K562 (cell line): ENCODE measurements around the gene VPS13C. TPM values are rescaled to one million over a fixed set of nuclear protein-coding genes. Genes with fewer than 3 reads are reported as not detected.

Experiments used
- CBX1 ChIP-seq: sonication (generic); IDR thresholded peaks from 2 replicates; pipeline ENCODE4 v1.6.1; 2016; ENCODE audit warnings: antibody characterized with exemption, low read depth, mild to moderate bottlenecking
- CTCF ChIP-seq, 3 experiments: IDR thresholded peaks in 2 of 3; conservative IDR thresholded peaks in 1 of 3; 2 replicates each; pipeline ENCODE4 v1.5.1; 2011 to 2012; ENCODE audit warnings: low read length in 3 of 3, mild to moderate bottlenecking in 3 of 3, control low read depth in 2 of 3, improper control_type of control experiment in 1 of 3, inconsistent platforms in 1 of 3, low read depth in 1 of 3, mixed read lengths in 1 of 3, moderate library complexity in 1 of 3; ENCODE audit not compliant: insufficient read depth in 2 of 3
- ELF2 ChIP-seq: fragments of 250-450 bp; sonication (Bioruptor Pico); IDR thresholded peaks from 2 replicates; pipeline ENCODE4 v1.5.0; 2021; ENCODE audit warnings: mild to moderate bottlenecking
- HMG20A ChIP-seq: fragments of 450-650 bp; formaldehyde crosslinking; conservative IDR thresholded peaks from 2 replicates; pipeline ENCODE4 v1.4.0; 2020; ENCODE audit warnings: mild to moderate bottlenecking, mixed read lengths
- PTTG1 ChIP-seq: fragments of 450-650 bp; IDR thresholded peaks from 2 replicates; pipeline ENCODE4 v1.6.1; 2016; ENCODE audit warnings: low read depth, mild to moderate bottlenecking, missing genetic modification characterization, missing compliant biosample characterization
- SRF ChIP-seq, 2 experiments: fragments of 250-450, 450-650 bp in 1 of 2; sonication (Bioruptor Pico) in 1 of 2; sonication (generic) in 1 of 2; formaldehyde crosslinking; IDR thresholded peaks; 2 replicates each; pipeline versions ENCODE4 v1.5.0 to v1.5.1; 2020 to 2022; ENCODE audit warnings: mild to moderate bottlenecking in 1 of 2, missing genetic modification reagents in 1 of 2
- ZNF354B ChIP-seq: fragments of 250-450 bp; sonication (Bioruptor Pico); IDR thresholded peaks from 2 replicates; pipeline ENCODE4 v1.4.0; 2020
- ZNF695 ChIP-seq: fragments of 450-650 bp; formaldehyde crosslinking; IDR thresholded peaks from 2 replicates; pipeline ENCODE4 v1.4.0; 2020; ENCODE audit warnings: mild to moderate bottlenecking, moderate library complexity
- polyA plus RNA-seq, 8 experiments: library from polyadenylated mRNA; depleted of rRNA in 4 of 8; stranded (reverse) in 5 of 8; unstranded in 3 of 8; fragments of >200 nt; fragmentation: Nextera tagmentation in 2 of 8; fragmentation: Illumina TruSeq in 1 of 8; extraction: Ambion mirVana in 2 of 8; extraction: Trizol in 1 of 8; gene quantifications; 2 replicates each; pipeline versions ENCODE4 v1.2.1 to v1.2.3, GENCODE V29; 2011 to 2014; ENCODE audit warnings: inconsistent platforms in 1 of 8, missing spikeins in 1 of 8
- total RNA-seq, 7 experiments: library from RNA; depleted of rRNA in 6 of 7; stranded (reverse); fragments of >200 nt in 6 of 7; fragmentation: Illumina TruSeq in 2 of 7; extraction: Trizol in 2 of 7; gene quantifications; 2 replicates each; pipeline versions ENCODE4 v1.2.1 to v1.2.3, GENCODE V29; 2011 to 2021; ENCODE audit warnings: low replicate concordance in 1 of 7
- TF ChIP-seq, protein P1 (sequence below), 2 experiments: fragments of 450-650 bp; IDR thresholded peaks; 2 replicates each; pipeline ENCODE4 v1.6.1; 2016; ENCODE audit warnings: mild to moderate bottlenecking in 2 of 2, borderline replicate concordance in 1 of 2, low read depth in 1 of 2, moderate library complexity in 1 of 2
- TF ChIP-seq, protein P2 (sequence below): conservative IDR thresholded peaks from 2 replicates; pipeline ENCODE4 v1.6.1; 2011; ENCODE audit warnings: low read depth, mild to moderate bottlenecking, low read length; ENCODE audit not compliant: control insufficient read depth

VPS13C gene
- total and polyA plus RNA-seq, 9 of the 15 experiments (the other 6 are each of a cell fraction or from before 2014, with no cell fraction given): 5.2 to 32.3 (median 15.7) TPM

- TF ChIP-seq, protein P1, sequence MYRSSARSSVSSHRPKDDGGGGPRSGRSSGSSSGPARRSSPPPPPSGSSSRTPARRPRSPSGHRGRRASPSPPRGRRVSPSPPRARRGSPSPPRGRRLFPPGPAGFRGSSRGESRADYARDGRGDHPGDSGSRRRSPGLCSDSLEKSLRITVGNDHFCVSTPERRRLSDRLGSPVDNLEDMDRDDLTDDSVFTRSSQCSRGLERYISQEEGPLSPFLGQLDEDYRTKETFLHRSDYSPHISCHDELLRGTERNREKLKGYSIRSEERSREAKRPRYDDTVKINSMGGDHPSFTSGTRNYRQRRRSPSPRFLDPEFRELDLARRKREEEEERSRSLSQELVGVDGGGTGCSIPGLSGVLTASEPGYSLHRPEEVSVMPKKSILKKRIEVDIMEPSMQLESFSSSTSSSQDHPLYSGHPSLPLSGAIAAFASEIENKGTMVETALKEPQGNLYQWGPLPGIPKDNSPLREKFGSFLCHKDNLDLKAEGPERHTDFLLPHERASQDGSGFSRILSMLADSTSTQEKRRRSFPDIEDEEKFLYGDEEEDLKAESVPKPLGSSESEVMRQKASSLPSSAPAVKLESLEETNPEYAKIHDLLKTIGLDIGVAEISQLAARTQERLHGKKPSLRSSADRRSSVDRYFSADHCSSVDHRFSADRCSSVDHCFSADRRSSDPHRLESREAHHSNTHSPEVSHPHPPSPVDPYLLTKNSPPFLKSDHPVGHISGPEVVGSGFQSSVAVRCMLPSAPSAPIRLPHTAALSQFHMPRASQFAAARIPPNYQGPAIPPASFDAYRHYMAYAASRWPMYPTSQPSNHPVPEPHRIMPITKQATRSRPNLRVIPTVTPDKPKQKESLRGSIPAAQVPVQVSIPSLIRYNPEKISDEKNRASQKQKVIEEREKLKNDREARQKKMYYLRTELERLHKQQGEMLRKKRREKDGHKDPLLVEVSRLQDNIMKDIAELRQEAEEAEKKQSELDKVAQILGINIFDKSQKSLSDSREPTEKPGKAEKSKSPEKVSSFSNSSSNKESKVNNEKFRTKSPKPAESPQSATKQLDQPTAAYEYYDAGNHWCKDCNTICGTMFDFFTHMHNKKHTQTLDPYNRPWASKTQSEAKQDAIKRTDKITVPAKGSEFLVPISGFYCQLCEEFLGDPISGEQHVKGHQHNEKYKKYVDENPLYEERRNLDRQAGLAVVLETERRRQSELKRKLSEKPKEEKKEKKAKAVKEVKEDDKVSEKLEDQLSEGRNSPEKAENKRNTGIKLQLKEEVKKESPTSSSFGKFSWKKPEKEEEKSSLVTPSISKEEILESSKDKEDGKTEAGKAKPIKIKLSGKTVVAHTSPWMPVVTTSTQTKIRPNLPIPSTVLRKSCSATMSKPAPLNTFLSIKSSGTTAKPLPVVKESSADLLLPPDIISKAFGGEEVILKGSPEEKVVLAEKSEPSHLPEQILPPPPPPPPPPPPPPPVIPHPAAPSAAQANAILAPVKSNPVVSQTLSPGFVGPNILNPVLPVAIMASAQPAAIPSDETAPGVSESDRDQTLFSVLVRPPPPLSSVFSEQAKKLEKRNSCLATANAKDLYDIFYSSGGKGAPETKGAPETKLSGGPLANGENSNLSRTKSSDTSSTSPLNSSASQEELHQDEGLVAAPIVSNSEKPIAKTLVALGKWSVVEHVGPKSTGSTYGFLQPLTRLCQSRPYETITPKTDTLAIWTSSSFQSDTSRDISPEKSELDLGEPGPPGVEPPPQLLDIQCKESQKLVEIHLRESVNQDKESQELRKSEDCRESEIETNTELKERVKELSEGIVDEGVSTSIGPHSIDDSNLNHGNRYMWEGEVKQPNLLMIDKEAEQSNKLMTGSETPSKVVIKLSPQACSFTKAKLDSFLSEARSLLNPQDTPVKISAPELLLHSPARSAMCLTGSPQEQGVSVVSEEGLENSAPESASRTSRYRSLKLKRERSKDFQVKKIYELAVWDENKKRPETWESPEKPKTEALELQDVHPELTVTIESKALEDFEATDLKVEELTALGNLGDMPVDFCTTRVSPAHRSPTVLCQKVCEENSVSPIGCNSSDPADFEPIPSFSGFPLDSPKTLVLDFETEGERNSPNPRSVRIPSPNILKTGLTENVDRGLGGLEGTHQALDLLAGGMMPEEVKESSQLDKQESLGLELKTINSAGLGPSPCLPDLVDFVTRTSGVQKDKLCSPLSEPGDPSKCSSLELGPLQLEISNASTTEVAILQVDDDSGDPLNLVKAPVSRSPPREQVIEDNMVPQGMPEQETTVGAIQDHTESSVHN (IDR thresholded peaks at IDR 0.05; ENCODE audit: borderline replicate concordance in 1 of 2, low read depth in 1 of 2): no peak
- no peak for TF ChIP-seq ELF2 (CRISPR knock-in tag)
- no peak for TF ChIP-seq ZNF695 (CRISPR knock-in tag)
- no peak for TF ChIP-seq HMG20A (CRISPR knock-in tag)
- no peak for TF ChIP-seq PTTG1 (tag)
- peak in 1 of 3 experiments; percentile 39; a peak in 2 of 6 replicates for TF ChIP-seq CTCF (IDR thresholded peaks at IDR 0.05 in 2 of 3, conservative IDR thresholded peaks at IDR 0.05 in 1 of 3; ENCODE audit: insufficient read depth in 2 of 3, low read depth in 1 of 3, low read length in 3 of 3)
- TF ChIP-seq, protein P2, sequence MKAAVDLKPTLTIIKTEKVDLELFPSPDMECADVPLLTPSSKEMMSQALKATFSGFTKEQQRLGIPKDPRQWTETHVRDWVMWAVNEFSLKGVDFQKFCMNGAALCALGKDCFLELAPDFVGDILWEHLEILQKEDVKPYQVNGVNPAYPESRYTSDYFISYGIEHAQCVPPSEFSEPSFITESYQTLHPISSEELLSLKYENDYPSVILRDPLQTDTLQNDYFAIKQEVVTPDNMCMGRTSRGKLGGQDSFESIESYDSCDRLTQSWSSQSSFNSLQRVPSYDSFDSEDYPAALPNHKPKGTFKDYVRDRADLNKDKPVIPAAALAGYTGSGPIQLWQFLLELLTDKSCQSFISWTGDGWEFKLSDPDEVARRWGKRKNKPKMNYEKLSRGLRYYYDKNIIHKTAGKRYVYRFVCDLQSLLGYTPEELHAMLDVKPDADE: no peak
- TF ChIP-seq CBX1: no peak
- TF ChIP-seq SRF (CRISPR knock-in tag; IDR thresholded peaks at IDR 0.05): no peak
- TF ChIP-seq ZNF354B (CRISPR knock-in tag): no peak
These were observed 23.2 kb upstream of the VPS13C start (continued) for GRCh38 chr15:62083194-62084154.
